Measurements from ENCODE around the gene STK32C.
"Not testable (repeated sequence)": the region's sequence is repeated elsewhere in the genome, so short reads cannot be mapped to it uniquely, and the experiment has no call there.

Gene STK32C

GRCh38 chr10:132317477-132317876 is 9.7 kb upstream of the STK32C start:
- not testable (repeated sequence) for DNase-seq (ENCODE audit: low read depth)

GRCh38 chr10:132316133-132316532 is 8.4 kb upstream of the STK32C start:
- no peak for DNase-seq (ENCODE audit: low read depth)

DNA sequence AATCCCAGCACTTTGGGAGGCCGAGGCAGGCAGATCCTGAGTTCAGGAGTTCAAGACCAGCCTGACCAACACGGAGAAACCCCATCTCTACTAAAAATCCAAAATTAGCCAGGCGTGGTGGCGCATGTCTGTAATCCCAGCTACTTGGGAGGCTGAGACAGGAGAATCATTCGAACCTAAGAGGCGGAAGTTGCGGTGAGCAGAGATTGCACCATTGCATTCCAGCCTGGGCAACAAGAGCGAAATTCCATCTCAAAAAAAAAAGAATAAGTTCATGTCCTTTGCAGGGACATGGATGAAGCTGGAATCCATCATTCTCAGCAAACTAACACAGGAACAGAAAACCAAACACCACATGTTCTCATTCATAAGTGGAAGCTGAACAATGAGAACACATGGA is 7.1 kb upstream of the STK32C start:
- not testable (repeated sequence) for DNase-seq (ENCODE audit: low read depth)

DNA sequence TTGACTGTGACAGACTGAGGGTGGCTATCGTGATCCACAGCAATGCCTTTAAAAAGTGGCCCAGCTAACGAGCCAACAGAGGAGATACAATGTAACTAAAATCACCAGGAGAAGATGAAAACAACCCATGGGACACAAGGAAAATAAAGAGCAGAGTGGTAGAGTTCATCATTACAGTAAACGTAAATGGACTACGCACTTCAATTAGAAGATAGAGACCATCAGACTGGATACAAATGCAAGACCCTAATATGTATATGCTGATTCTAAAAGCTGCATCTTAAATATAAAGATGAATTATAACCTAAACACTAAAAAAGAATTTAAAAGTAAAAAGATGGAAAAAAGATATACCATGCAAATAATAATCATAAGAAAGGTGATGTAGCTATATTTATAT is 6.6 kb upstream of the STK32C start:
- DNase-seq (ENCODE audit: low read depth): no peak

GRCh38 chr10:132313865-132314264 is 6.1 kb upstream of the STK32C start:
- no peak for DNase-seq (ENCODE audit: low read depth)

- no peak for DNase-seq (ENCODE audit: low read depth)
These were observed 5.6 kb upstream of the STK32C start for GRCh38 chr10:132313305-132313704.

DNA sequence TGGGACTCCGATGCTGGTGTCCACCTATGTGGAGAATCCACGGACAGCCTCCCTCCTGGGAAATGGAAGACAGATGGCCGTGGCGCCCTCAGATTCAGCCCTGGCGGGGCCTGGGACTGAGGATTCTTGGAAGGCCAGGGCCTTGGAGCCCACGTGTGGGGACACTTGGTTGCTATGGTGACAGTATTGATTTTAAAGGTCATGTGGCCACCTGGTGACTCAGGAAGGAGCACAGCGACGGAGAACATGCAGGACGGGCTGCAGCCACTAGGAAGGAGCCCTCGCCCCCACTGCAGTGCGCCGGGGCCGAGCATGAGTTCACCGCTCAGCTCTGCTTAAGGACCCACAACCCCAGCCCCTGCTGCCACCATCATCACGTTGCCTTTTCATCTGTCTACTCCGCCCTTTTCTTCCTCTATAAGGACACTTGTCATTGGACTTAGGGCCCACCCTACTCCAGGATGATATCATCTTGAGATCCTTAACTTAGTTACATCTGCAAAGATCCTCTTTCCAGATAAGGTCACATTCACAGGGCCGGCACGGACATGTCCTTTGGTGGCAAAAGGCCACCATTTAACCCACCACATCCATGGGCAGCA is 3.7 kb upstream of the STK32C start:
- no peak for DNase-seq (ENCODE audit: low read depth)

- no peak for DNase-seq (ENCODE audit: low read depth)
These were observed 3.1 kb upstream of the STK32C start for GRCh38 chr10:132310701-132311337.

- no peak for DNase-seq (ENCODE audit: low read depth)
These were observed 2.3 kb upstream of the STK32C start for GRCh38 chr10:132309879-132310591.

DNA sequence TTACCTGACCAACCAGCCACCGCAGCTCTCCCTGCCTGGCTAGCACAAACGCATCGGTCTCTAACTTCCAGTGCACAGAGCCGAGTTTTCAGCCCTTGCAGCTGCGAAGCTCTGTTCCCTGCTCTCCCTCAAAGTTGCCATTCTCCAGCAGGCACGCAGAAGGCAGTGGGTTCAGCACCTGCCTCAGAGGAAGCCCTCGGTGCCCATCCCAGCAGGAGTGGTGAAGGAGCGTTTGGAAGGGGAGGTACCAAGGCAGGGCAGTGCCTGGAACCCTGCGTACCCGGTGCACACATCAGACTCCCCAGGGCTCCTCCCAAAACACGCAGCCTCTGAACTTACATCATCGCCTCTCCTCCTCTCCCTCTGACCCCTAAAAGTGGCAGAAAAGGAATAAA is 1.7 kb upstream of the STK32C start:
- DNase-seq (ENCODE audit: low read depth): no peak

DNA sequence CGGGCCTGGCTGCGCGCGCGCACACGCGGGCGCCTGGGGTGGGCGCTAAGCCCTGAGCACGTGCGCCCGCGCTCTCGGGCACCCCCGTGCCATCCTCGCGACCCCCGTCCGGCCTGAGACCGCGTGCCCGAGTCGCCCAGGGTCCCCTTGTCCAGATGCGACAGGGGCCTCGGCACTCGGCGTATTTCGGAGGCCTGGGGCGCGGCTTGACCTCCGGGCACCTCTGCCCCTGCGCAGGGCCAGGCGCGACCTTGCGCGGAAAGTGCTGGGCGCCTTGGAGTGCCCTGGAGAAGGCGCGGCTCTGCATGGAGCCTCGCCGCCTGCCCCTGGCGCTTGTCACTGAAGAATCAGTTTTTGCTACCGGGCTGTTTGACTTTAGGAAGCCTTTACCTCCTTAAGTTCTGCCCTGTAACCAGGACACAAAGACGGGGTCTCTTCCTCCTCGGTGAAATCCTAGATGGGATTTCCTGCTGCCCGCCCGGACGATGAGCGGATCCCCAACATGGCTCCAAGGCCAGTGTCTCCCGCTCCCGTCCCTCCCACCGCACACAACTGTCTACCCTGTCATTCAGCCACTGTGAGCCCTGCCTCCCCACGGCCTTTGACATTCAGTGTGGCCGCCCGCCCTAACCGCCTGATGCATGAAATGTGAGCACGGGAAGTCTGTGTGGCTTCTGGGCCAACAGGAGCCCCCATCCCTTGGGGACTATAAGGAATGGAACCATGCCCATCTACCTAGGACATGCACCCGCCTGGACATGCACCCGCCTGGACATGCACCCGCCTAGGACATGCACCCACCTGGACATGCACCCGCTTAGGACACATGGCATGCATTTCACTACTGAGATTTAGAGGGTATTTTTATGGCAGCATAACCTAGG is 1.1 kb upstream of the STK32C start:
- DNase-seq (ENCODE audit: low read depth): no peak

GRCh38 chr10:132306864-132307751 is 642 bp downstream of the STK32C start:
- DNase-seq (ENCODE audit: low read depth): no peak

DNA sequence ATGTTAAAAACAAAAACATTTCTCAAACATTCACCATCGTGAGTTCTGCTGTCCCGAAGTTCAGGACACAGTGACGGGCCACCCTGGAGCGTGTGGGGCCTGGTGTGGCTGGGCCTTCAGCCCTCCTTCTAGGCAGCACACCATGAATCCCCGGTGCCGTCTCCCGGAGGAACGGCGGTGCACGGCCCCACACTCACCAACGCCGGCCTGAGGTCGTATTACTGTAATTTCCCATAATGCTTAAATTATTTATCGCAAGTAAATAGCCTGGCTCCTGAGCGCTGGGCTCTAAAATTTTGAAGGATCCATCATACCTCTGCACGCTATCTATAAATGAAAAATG is 1.4 kb downstream of the STK32C start:
- DNase-seq (ENCODE audit: low read depth): no peak

DNA sequence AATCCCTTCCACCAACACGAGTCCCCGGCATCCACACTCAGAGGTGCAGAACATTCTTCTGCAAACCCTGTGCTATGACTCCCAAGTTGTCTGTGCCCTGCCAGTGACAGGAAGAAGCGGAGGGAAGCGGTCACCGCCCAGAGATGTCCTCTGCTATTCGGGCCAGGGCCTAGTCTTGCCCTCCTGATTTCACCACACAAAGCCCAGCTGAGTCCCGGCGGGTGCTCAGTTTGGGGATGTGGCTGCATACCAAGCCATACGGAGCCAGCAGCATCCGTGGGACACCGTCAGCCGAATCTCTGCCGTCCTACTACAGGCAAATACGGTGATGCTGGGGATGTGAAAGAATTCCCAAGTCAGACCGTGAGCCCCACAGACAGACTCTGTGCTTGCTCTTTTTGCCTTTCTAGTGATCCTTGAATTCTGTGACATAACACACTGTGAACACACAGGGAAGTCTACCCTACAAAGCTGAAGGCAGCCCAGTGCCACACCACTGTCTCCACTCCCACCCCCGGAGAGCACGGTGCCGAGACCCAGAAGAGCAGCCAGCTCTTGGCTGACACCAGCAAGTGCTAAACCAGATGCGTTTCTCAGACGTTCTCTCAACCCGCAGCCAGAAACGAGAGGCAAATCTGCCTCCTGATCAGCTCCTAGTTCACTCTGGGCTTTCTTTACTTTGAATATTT is 2.0 kb downstream of the STK32C start:
- DNase-seq (ENCODE audit: low read depth): no peak

- no peak for DNase-seq (ENCODE audit: low read depth)
These were observed 2.8 kb downstream of the STK32C start for GRCh38 chr10:132304756-132305509.

- DNase-seq (ENCODE audit: low read depth): no peak
These were observed 4.2 kb downstream of the STK32C start for GRCh38 chr10:132303361-132304115.

DNA sequence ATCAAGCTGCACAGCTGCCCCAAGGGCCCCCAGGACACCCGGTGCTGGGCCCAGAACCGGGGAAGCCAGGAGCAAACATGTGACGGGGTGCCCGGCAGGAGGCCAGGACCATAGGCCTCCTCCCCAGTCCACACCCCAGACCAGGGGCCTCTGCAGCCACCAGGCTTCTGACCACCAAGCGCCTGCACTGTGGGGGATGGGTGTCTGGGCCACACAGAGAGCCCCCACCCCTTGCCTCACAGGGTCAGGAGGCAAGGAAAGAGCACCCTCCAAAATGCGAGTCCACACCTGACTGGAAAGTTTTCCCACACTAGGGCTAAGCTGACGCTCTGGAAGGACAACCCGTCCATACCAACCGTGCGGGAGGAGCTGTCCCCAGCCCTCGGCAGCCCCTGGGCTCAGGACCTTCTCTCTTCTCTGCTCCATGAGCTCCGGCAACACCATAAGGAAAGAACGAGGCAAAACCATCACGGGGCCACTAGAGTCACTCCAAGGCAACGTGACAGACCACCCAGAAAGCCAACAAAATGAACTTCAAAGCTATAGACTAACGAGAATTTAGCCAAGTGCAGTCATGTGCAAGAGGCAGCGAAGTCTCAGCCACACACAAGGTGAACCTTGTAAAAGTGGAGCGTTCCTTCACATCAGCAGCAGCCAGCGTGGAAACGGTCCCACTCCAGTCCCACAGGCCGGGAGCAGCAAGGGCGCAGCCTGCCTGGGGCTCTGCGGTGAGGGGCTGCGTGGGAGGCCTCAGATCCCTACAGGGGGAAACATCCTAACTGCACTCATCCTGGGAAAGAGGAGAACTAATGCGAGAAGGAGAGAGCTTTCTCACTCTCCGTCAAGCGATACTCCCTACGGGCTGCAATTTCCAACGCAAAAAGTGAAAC is 5.1 kb downstream of the STK32C start:
- DNase-seq (ENCODE audit: low read depth): no peak
